Cerebellar nuclear complex (tissue), 1 donor: ENCODE data around the gene NCR3LG1.
A peak's percentile ranks its signal among the peaks of the same experiment; 100 is the strongest.

Source experiments
- DNase-seq, 2 experiments: peaks; one replicate each; lab custom pipeline; 2025; lab: John Stamatoyannopoulos, UW

NCR3LG1 gene

GRCh38 chr11:17351510-17352176 lies at the start of gene NCR3LG1:
NCR3LG1 (plus strand) TSS chr11:17351800; CDS start chr11:17351970, 170 bp downstream.
- DNase-seq: peak in 1 of 2 experiments; percentile 43

- DNase-seq: no peak
Measured at GRCh38 chr11:17313349-17314231, 38.0 kb upstream of the NCR3LG1 start.

GRCh38 chr11:17314232-17314547 lies 37.4 kb upstream of the NCR3LG1 start:
- no peak for DNase-seq

GRCh38 chr11:17314904-17315426 lies 36.6 kb upstream of the NCR3LG1 start:
- no peak for DNase-seq

GRCh38 chr11:17328871-17329494 lies 22.6 kb upstream of the NCR3LG1 start:
- DNase-seq: peak in 1 of 2 experiments; percentile 8

GRCh38 chr11:17331669-17332068 lies 19.9 kb upstream of the NCR3LG1 start:
- no peak for DNase-seq

GRCh38 chr11:17333799-17334586 lies 17.6 kb upstream of the NCR3LG1 start:
- no peak for DNase-seq

- no peak for DNase-seq
Measured at GRCh38 chr11:17343257-17343656, 8.3 kb upstream of the NCR3LG1 start.

- no peak for DNase-seq
Measured at GRCh38 chr11:17343907-17344306, 7.7 kb upstream of the NCR3LG1 start.

GRCh38 chr11:17347676-17348075 lies 3.9 kb upstream of the NCR3LG1 start:
- DNase-seq: no peak

- no peak for DNase-seq
Measured at GRCh38 chr11:17350455-17351171, 987 bp upstream of the NCR3LG1 start.

- no peak for DNase-seq
Measured at GRCh38 chr11:17351172-17351509, 459 bp upstream of the NCR3LG1 start.

- peak in 1 of 2 experiments; percentile 62 for DNase-seq
Measured at GRCh38 chr11:17352950-17353820, 1.6 kb downstream of the NCR3LG1 start.

GRCh38 chr11:17353821-17354600 lies 2.4 kb downstream of the NCR3LG1 start:
- peak in 1 of 2 experiments; percentile 62 for DNase-seq

- DNase-seq: peak; percentile 41 to 75
Measured at GRCh38 chr11:17354601-17354991, 3.0 kb downstream of the NCR3LG1 start.

GRCh38 chr11:17366495-17366894 lies 14.9 kb downstream of the NCR3LG1 start:
- no peak for DNase-seq

GRCh38 chr11:17368551-17368950 lies 17.0 kb downstream of the NCR3LG1 start:
- DNase-seq: no peak

- no peak for DNase-seq
Measured at GRCh38 chr11:17369094-17369493, 17.5 kb downstream of the NCR3LG1 start.

GRCh38 chr11:17369684-17370243 lies 18.2 kb downstream of the NCR3LG1 start:
- no peak for DNase-seq
